ENCODE data around the gene CXCR1.
"Not testable (repeated sequence)": the region's sequence is repeated elsewhere in the genome, so short reads cannot be mapped to it uniquely, and the experiment has no call there.

CXCR1 gene

GRCh38 chr2:218161644-218162043 is 5.1 kb downstream of the CXCR1 start:
- no peak for DNase-seq (ENCODE audit: low spot score)

GRCh38 chr2:218155953-218156479 is 10.7 kb downstream of the CXCR1 start:
- DNase-seq (ENCODE audit: low spot score): no peak

DNA sequence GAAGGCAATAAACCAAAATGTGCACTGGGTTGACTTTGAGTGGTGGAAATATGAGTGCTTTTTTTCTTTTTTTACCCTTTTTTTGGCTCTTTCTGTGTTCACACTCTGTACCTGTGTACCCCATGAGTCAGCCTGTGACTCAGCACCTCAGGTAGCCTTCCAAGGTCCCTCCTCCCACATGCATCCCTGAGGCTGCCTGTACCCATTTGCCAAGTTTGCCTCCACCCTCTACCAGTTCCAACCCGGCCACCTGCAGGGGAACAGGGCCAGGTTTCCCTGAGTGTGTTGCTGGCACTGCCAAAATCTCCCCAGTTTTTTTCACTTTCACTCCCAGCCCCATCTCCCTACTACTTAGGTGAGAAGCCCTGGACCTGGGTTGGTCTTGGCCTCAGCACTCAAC is 14.0 kb downstream of the CXCR1 start:
- no peak for DNase-seq (ENCODE audit: low spot score)

DNA sequence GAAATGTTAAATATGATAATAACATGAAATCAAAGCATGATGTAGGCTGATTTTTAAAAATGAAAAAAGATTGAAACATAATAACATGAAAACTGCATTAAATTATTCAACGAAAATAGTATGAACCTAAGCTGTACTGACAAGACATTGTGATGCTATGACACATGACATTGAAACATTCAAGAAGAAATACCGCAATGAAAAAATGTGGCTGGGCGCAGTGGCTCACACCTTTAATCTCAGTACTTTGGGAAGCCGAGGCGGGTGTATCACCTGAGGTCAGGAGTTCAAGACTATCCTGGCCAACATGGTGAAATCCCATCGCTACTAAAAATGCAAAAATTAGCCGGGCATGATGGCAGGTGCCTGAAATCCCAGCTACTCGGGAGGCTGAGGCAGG is 14.6 kb downstream of the CXCR1 start:
- no peak for DNase-seq (ENCODE audit: low spot score)

DNA sequence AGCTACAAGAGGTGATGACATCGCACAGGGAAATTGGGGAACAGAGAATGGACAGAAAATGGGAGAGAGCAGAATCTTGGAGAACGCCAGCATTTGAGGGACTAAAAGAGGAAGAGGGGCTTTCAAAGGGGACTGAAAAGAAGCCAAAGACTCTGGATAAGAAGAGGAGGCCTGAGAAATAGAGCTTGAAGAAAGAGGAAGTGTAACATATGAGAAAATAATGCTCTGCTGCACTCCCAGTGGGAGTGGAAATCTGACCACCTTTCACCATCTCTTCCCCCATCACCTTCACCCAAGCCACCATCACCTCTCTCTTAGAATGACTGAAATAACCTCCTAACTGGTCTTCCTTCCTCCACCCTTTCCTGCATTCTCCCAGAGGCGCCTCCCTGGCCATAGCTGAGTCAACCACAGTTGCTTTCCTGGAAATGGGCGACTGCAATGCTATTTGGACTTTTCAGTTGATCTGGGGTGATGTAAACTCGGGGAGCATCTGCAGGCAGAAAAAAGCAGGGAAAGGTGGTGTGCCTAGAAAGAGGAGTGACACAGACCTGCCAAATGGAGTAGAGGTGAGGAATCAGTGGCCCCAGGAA is 16.8 kb downstream of the CXCR1 start:
- DNase-seq (ENCODE audit: low spot score): no peak

- no peak for DNase-seq (ENCODE audit: low spot score)
Measured at GRCh38 chr2:218149098-218149497, 17.7 kb downstream of the CXCR1 start.

- DNase-seq (ENCODE audit: low spot score): no peak
Measured at GRCh38 chr2:218146056-218146455, 20.7 kb downstream of the CXCR1 start.

DNA sequence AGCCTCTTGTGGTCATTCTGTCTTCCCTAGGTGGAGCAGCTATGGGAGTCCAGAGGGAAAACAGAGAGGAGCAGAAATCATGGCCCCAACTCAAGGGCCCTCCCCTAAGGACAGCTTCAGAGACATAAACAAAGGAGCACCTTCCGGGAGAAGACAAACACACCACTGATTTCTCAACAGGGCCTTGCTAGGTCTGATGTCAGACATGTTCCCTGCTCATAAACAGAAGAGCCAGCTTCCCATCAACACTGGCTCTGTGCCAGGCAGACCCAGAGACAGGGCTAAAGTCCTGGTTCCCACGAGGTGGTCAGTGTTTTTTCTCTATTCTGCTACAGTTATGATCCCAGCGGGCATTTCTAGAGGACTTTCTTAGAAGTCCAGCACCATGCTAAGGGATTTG is 21.6 kb downstream of the CXCR1 start:
- no peak for DNase-seq (ENCODE audit: low spot score)

GRCh38 chr2:218138047-218138446 is 28.7 kb downstream of the CXCR1 start:
- DNase-seq (ENCODE audit: low spot score): no peak

DNA sequence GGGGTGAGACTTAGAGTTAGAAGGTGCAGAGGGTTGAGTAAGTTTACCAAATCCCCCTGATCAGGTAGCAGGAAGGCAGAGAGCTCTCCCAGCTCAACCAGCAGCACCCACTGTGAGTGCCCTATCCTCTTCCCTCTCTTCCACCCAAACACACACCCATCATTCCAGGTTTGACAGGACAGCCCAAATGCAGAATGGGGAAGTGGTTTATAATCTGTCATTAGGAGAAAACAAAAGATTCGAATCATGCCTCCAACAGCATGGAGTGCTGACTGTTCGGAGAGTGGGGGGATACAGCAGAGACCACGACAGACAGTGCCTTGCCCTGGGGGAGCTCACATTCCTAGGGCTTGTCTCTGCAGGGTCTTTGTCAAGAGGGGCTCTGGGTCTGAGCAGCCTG is 29.2 kb downstream of the CXCR1 start:
- DNase-seq (ENCODE audit: low spot score): no peak

DNA sequence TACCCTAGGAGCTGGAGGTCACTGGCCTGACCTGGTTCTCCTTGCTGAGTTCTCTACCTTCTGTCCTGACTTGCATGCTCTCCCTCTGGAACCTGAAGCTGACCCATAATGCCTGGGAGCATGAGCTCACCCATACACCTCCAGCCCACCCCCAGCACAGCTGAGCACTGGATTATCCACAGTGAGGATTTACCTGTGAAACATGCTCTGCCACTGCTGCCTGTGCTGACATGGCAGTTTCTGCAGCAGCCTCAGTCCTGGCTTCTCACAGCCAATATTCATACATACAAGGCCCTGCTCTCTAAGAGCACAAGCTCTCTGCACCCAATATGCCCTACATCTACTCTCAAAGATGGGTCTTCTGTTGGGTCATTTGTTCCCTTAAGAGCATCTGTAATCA is 35.9 kb downstream of the CXCR1 start:
- no peak for DNase-seq (ENCODE audit: low spot score)

- no peak for DNase-seq (ENCODE audit: low spot score)
Measured at GRCh38 chr2:218130377-218130776, 36.4 kb downstream of the CXCR1 start.

DNA sequence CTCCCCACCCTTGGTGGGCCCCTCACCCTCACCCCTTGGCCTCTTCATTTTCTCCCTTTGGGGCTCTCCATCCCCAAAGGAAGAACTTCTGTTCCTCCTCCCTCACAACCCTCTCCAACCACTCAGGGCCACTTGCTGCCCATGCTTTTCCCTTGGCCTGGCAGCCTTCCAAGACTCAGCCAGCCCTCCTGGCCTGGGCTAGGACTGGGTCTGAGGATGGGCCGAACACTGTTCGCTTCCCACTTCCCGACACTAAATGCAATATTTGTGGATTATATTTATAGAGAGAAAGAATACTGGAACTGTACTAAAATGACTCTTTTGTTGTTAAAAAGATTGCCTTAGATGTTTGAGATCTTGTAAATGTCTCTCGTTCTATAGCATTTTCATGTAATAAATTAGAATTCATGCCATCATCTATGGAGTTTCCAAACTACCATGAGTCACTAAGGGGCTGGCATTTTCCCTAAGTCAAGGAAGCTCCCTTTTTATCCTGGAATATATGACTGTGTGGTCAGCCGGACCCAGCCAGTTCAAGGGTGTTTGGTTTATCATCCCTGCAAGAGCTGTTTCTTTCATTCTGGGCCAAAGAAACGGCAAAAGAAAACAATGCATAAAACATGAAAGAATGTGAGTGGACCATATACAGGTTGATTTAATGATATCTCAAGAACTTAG is 37.2 kb downstream of the CXCR1 start:
- DNase-seq (ENCODE audit: low spot score): no peak

DNA sequence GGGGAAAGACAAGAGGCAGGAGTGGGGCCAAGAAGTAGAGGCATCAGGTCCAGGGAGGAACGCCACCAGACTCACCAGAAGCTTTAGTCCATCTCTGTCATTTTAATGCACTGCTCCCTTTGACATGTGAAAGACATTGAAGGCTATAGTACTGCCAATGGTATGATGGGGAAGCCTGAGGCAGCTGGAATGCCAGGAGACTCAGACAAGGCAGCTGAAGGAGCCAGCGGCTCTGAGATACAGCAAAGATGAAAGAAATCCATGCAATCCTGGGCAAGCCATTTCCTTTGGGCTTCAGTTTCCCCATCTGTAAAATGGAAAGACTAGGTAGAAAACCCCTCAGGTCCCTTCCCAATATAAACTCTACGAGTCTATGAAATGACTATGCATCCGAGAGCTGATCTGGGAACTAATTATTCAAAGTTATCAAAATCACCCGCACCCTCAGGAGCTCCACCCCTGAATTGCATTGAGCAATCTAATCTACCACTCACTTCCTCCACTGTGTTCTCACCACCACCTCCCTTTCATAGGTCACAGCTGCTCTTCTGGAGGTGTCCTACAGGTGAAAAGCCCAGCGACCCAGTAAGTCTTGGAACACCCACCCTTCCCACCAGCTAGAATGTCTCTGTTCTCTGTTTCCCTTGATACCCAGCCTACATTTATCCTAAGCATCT is 37.8 kb downstream of the CXCR1 start:
- no peak for DNase-seq (ENCODE audit: low spot score)

- no peak for DNase-seq (ENCODE audit: low spot score)
Measured at GRCh38 chr2:218127929-218128455, 38.8 kb downstream of the CXCR1 start.

- DNase-seq (ENCODE audit: low spot score): no peak
Measured at GRCh38 chr2:218125626-218126080, 41.1 kb downstream of the CXCR1 start, which contains the start of gene CXCR2. TSS of gene CXCR2 (plus strand) at chr2:218126028. CDS start at chr2:218134802, 8,774 bp downstream.

GRCh38 chr2:218125095-218125494 is 41.7 kb downstream of the CXCR1 start:
- no peak for DNase-seq (ENCODE audit: low spot score)

- DNase-seq (ENCODE audit: low spot score): no peak
Measured at GRCh38 chr2:218123986-218124385, 42.8 kb downstream of the CXCR1 start.

DNA sequence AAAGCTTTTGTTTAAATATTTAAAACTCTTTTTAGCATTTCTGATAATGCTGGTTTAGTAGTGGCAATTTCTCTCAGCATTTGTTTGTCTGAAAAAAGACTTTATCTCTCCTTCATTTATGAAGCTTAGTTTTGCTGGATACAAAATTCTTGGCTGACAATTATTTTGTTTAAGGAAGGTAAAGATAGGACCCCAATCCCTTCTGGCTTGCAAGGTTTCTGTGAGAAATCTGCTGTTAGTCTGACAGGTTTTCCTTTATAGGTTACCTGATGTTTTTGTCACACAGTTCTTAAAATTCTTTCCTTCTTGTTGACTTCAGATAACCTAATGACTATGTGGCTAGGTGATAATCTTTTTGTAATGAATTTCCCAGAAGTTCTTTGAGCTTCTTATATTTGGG is 44.5 kb downstream of the CXCR1 start:
- not testable (repeated sequence) for DNase-seq (ENCODE audit: low spot score)

- not testable (repeated sequence) for DNase-seq (ENCODE audit: low spot score)
Measured at GRCh38 chr2:218121789-218122188, 45.0 kb downstream of the CXCR1 start.

All from left forelimb (tissue), 1 donor.